HG02623 (cell line): ENCODE measurements around the gene INSIG2.

Experiments used
- ATAC-seq: cut with Tn5 transposase; IDR thresholded peaks from one replicate; pipeline ENCODE4 v1.9.1; 2021; ENCODE audit warnings: moderate library complexity; ENCODE audit not compliant: unreplicated experiment

INSIG2 gene

DNA sequence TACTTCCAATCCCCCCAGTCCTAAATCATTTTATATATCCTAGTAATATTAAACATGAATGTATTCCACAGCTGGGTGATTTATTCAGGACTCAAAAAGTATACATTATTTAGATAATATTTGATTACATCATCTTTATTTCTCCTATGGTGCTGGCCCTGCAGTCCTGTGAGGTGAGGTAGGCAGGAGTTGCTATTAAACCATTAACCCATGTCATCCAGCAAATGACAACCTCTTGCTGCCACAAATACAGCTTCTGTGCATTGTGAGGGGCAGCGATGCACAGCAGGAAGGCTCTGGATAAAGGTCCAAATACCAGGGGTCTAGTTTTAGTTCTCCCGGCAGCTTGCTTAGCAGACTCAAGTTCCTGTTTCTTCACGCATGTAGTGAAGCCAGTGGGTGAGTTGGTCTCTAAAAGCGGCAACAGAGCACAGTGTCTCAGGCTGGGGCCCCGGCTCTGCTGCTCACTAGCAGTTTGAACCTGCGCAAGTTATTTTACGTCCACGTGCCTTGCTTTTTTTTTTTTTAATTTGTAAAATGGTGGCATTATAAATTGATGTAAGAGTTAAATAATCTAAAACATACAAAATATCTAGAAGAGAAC, 36.1 kb downstream of the INSIG2 start:
- no peak for ATAC-seq

DNA sequence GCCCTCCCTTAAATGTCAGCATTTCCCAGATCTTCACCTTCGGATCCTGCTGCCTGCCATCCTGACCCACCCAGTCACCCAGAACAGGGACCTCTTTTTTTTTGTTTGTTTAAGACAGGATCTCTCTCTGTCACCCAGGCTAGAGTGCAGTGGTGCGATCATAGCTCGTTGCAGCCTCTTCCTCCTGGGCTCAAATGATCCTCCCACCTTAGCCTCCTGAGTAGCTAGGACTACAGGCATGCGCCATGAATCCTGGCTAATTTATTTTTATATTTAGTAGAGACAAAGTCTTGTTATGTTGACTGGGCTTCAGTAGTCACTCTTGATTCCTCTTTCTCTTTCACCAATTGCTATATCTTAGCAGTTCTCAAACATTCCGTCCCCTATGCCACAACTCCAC, 39.0 kb downstream of the INSIG2 start:
- ATAC-seq = no peak

DNA sequence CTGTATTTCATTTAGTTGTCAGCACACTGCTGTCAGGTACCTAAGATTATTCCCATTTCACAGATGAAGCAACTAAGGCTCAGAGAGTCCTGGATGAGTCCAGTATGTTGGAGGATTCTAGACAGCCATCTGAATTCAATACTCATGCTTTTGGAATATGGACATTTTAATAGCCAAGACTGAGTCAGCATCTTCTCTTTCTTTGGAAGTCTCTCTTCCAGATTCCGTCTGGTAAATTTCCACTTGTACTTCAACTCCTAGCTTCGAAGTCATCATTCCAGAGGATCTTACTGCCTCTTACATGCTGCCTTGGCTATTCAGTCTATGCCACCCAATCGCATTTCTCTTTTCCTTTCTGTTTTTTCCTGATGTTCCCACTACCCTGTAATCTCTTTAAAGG, 40.6 kb downstream of the INSIG2 start:
- no peak for ATAC-seq

DNA sequence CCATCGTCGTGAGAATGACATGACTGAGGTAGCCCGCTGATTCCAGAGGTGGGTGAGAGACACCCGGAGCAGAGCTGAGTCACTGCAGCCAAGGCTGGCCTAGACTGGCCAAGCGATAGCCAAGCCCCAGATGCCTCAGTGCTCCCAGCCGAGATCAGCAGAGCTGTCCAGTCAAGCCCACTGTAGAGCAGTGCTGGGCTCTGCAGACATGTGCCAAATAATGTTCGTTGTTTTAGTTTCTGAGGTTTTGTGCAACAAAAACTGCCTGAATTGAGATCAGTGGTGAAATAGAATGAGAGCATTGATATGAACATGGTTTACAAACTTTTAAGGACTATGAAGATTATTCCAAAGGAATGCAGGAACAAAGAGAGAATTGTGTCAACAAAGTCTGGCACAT, 42.1 kb downstream of the INSIG2 start:
- ATAC-seq = no peak

DNA sequence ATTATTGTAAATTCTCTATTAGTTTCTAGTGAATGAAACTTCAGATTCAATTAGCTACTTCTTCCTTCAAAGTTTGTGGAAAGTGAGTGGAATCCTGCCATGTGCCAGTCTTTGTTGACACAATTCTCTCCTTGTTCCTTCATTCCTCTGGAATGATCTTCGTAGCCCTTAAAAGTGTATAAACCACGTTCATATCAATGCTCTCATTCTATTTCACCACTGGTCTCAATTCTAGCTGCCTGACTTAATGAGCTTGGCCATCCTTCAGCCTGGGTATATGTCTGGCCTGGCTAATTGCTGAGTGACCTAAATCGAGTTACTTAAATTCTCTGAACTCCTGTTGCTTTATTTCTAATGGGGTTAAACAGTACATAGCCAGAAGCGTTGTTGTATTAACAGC, 43.5 kb downstream of the INSIG2 start:
- ATAC-seq = no peak

DNA sequence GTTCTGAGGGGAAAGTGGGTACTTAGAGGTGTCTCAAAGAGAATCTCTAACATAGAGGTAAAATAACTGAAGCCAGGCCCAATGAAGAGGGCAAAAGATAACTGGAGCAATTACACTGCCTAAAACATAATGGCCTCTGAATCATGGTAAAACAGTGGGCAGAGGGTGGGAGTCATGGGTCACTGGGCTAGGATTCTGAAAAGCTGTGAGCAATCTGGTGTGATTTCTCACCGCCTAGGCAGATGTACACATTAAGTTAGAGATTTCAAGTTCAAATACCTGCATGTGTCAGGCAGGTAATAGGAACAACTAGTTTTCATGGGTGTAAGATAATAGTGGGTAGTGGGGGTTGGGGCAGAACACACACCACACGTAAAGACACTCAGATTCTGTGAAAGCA, 45.6 kb downstream of the INSIG2 start:
- ATAC-seq = no peak

DNA sequence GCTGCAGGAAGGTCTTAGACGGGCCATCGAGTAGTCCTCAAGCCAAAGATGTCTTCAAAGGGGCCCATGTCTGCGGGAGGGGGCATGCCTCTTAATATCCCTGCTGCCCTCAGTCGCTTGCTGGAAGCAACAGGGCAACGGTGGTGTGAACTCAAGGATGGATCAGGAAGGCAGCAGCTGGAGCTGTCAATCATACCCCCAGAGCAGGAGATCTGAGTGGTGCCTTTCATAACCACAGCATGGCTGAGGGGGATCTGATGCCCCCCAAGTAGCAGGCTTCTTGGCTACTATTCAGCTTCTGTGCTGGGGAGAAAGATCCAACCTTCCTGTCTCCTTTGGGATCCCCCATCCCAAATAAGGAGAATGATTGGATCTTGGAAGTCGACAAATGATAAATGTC, 46.4 kb downstream of the INSIG2 start:
- ATAC-seq = no peak

DNA sequence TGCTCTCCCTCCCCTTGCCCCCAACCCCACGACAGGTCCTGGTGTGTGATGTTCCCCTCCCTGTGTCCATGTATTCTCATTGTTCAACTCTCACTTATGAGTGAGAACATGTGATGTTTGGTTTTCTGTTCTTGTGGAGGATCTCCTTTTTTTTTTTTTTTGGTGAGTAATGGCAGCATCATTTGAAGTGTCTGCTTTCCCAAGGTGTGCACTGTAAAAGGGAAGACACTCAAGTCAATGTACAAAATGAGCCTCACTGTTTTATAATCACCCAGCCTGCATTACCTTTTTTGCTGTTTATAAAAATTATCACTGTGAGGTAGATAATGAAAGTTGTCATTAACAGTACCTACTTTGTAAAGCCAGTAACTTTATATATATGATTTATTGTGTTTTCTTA, 56.9 kb downstream of the INSIG2 start:
- no peak for ATAC-seq

DNA sequence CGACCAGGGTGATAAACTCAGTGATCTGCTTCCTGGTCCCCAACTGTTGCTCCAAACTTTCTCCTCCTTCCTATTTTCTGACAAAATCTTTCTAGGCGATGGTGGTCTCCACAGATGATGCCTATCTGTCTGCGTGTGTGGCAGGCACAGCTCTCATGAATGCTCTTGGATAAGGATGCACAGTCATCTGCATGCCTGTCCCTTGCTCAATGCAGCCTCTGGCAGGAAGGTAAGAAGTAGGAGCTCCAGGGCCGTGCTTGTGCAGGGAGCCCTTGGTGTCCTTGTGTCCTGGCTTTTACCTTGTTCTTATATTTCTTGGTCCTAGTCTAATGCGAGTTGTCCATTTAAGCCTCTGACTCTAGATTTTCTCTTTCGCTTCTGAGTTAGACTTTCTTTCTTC, 57.5 kb downstream of the INSIG2 start:
- ATAC-seq = no peak

DNA sequence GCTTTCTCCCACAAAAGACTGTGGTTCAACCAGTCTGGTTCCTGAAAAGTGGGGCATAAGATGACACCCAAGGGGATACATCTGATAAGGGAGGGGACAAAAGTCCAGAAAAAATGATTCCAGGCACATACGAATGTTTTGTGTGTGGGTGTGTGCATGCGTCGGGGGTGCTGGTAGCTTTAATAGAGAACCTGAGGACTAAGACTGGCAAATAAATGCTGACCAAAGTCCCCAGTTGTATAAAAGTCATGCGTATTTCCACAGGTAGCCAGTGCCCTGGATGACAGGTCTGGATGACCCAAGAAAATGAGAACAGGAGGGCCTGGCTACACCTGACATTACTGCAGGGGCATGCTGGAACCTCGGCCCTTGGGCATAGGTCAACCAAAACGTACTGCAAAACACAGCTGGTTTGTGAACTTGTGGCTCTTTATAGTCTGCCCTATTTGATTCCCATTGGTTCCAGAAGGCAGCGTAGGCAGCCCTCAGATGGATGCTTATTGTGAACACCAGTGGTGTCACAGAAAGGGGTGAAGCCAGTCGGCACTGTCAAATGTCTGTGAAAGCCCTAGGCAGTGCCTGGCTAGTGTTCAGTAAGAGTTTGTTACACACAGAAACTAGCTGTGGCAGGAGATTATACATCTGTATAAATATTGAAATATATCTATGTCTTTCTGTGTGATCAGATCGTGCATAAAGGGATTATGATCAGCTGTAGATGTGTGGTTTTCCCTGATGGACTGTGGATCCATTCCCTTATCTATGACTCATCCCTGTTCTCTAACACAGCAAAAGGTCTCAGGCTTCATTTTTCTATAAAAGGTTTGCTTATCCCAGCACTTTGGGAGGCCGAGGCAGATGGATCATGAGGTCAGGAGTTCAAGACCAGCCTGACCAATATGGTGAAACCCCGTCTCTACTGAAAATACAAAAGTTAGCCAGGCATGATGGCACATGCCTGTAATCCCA, 58.3 kb downstream of the INSIG2 start:
- ATAC-seq = no peak

DNA sequence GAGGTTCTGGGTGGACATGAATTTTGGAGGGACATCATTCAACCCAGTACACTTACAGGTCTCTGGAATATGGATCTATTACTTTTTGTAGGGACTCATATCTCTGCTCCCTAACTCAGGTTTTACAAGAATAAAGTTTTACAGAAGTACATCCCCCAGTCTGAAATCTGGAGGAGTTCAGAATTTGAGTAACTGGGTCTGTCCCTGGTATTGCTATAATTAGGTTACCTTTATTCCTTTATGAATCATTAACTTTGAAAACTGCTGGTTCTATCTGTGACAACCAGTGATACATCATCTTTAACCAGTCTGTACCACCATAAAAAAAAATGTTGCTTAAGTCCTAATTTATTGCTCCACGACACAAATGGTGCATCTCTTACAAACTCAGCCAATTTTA, 59.9 kb downstream of the INSIG2 start:
- ATAC-seq = peak; percentile 73

DNA sequence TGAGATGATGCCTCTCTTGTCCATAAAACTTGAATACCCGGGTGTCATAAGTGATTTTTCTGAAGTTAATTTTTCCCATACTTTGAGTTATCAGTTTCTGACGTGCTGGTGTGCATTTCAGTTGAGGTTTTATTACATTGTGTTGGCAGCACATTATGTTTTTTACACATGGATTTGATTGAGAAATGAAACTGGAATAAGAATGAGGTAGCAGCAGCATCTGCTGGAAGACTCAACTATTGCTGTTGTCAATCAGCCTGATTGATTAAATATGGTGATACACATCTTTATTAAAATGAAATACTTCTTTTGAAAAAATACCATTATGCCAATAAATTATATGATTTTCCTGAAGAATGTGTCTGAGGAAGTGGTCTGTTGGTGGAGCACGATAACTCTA, 60.5 kb downstream of the INSIG2 start:
- no peak for ATAC-seq

DNA sequence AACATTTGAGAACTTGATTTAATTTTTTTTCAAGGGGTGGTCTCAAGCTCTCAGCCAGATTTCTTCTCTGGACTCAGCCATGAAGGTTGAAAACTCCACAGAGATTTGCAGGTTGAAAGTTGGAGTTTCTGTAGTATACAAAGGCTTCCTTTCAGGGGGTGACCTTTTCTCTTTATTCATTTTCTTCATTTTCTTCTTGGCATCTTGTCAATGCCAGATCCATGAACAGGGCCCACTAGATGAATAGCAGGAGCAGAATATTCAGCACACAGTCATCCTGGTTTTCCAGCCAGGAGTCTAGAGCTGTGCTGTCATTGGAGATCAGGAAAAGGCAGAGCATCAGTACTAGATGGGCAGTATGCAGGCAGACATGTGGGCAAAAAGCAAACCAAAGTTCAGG, 62.0 kb downstream of the INSIG2 start:
- ATAC-seq = no peak

DNA sequence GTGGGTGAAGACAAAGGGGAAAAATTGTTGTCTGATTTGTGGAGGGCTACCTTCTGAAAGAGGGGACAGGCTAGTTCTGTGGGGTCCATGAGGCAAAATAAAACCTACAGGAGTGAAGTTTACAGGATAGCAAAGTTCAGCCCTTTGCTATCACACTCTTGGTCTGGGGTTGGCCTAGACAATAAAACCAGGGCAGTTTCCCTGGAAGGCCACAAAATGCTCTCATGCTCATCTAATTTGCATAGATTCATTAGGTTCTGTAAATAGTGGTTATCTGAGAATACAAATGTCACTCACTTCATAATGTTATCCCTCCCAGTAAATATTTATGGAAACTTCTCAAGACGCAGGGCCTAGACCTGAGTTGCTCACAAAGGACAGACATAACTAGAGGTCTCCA, 63.6 kb downstream of the INSIG2 start:
- no peak for ATAC-seq

DNA sequence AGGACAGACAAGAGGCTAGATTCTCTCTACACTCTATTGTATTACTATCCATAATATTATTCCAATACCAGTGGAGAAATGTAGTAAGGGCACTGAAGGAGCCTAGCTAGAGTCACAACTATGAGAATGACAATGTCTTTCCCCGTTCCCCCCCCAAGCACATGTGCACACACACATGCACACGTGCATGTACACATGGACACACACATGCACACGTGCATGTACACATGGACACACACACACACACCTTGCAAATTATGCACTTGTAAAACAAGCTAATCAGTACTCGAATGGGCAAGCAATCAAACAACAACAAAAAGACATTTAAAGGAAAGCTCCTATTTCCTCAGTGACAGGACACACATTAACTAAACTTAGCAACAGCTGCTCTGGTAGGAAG, 65.2 kb downstream of the INSIG2 start:
- ATAC-seq = no peak

DNA sequence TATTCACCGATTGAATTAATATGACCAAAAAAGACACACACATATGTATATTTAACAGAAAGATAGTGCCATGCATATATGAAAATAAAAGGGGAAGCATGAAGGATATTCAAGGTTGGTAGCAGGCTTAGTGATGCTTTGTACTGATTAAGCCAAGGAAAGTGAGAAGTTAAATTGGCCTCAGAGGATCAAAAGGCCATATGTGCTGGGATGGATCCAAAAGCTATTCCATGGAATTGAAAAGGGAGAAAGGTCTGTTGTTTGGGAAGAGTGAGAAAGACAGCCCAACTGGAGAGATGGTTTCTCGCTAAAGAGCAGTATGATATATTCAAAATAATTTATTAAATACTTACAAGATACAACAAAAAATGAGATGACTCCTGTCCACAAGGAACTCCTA, 65.9 kb downstream of the INSIG2 start:
- ATAC-seq = no peak
